GM13976 (cell line): Measurements from ENCODE around the gene TAPT1.

Source experiments
- DNase-seq: peaks from one replicate; pipeline ENCODE4 v3.0.0; 2012; ENCODE audit warnings: low spot score
- in situ Hi-C: fragments of 300-500 bp; cut with MboI; formaldehyde crosslinking; loops from one replicate; pipeline ENCODE4 v1.12.0; 2022; ENCODE audit warnings: low sequenced_read_pairs, mixed read lengths, inconsistent platforms; ENCODE audit not compliant: unreplicated experiment
- TF ChIP-seq, protein P1 (sequence below): IDR thresholded peaks from 2 replicates; pipeline ENCODE4 v1.5.1; 2012; ENCODE audit warnings: borderline replicate concordance, mild to moderate bottlenecking; ENCODE audit not compliant: insufficient read depth; ENCODE audit errors: extremely low read depth, missing control alignments, control extremely low read depth

The TAPT1 gene

DNA sequence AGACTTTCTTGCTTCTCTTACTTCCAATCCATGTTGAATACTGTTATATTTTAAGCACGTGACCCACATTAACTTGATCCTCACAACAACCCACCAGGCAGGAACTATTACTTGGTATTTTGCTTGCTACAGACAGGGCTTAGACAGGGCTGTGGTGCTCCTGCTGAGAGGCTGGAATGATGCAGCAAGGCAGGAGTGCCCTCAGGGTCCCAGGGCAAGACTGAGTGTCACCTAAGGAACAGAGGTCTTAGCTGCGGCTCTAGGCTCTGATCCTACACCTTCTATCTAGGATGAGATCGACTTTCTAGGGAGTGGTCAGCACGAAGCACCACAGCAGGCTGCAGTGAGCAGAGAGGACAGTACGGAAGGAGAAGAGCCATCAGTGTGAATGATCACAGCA, 20.0 kb downstream of the TAPT1 start:
- no peak for DNase-seq
- TF ChIP-seq, protein P1, sequence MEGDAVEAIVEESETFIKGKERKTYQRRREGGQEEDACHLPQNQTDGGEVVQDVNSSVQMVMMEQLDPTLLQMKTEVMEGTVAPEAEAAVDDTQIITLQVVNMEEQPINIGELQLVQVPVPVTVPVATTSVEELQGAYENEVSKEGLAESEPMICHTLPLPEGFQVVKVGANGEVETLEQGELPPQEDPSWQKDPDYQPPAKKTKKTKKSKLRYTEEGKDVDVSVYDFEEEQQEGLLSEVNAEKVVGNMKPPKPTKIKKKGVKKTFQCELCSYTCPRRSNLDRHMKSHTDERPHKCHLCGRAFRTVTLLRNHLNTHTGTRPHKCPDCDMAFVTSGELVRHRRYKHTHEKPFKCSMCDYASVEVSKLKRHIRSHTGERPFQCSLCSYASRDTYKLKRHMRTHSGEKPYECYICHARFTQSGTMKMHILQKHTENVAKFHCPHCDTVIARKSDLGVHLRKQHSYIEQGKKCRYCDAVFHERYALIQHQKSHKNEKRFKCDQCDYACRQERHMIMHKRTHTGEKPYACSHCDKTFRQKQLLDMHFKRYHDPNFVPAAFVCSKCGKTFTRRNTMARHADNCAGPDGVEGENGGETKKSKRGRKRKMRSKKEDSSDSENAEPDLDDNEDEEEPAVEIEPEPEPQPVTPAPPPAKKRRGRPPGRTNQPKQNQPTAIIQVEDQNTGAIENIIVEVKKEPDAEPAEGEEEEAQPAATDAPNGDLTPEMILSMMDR: no peak
- in situ Hi-C loops: no loop called here

DNA sequence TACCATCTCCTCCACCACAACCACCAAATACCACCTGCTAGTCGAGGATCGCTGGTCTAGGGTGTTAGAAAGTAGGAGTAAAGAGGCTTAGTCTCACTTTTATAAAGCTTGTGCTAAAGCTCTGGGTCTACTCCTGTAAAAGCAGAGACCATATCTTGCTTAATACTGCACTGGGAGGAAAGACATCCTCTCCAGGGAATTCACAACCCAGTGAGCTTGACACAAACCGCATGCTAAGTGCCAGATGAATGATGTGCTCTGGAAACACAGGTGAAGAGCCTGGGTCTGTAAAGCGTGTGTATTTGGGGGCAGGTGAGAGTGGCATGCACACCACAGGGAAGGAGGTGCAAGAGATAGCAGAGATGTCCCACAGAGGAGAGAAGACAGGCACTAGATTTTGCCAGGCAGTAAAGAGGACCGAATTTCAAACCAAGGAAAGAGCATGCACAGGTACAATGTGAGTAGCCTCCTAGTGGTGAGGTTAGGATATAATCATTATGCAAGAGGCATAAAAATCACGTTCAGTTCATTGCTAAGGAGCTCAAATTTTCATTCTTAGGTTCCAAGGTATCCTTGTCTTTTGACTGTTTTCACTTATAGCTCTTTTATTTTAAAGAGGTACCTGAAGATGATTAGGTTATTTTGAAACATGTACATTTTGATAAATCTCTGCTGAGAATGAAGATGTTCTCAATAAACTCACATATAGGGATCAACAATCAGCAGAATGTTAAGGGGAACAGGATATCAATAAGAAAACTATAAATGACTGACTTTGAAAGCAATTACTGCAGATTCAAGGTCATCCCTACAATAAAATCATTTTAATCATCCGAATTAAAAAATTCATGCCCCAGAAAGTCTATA, 20.7 kb downstream of the TAPT1 start:
- in situ Hi-C loops: no loop called here
- TF ChIP-seq, protein P1: peak; percentile 63
- peak; percentile 52 for DNase-seq

DNA sequence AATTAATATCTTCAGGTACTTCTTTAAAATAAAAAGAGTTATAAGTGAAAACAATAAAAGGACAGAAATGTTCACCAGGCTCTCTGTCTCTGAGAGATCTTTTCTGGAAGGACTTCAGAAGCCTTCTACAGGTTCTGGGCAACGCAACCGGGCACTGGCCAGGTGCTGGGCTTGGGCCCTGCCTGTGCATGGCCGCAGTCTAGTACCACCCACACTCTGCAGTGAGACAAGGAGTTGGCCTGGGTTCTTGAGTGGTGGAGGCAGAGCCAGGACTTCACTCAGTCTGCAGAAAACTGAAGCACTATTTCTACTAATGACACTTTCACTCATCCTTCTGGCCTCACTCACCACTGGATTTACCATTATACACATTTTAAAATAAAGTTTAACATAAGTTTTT, 21.8 kb downstream of the TAPT1 start:
- TF ChIP-seq, protein P1: no peak
- in situ Hi-C loops: no loop called here
- no peak for DNase-seq

DNA sequence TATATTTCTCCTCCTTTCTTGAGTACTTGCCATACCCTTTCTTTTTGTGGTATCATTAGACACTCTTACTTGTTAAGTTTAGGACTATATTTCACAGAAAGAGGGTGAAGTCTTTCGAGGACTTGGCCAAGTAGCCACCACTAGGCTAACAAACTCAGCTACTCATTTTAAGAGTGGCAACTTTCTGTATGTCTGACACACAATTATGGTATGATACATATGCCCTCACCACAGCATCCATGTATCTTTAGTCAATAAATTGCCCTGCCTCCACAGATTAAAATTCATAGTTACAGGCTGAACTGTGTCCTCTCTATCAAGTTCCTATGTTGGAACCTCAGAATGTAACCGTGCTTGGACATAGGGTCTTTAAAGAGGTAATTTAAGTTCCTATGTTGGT, 23.2 kb downstream of the TAPT1 start:
- in situ Hi-C loops: no loop called here
- TF ChIP-seq, protein P1: no peak
- no peak for DNase-seq

DNA sequence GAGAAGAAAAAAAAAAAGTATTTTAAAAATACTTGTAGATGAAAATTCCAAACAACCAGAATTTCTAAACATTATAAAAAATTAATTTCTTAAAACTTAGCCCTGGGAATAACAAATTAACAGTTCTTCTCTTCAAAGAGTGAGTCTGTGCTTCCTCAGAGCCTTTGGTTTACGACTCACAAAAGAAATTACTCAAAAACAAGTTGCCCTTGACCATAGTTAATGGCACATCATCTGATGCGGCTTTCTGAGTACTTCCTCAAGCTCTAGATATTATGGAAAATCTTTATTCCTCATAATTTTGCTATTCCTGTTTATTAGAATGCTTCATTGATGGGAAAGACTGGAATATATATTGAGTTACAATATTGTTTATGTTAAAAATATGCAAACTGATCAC, 23.7 kb downstream of the TAPT1 start:
- TF ChIP-seq, protein P1: no peak
- DNase-seq: no peak
- in situ Hi-C loops: no loop called here

DNA sequence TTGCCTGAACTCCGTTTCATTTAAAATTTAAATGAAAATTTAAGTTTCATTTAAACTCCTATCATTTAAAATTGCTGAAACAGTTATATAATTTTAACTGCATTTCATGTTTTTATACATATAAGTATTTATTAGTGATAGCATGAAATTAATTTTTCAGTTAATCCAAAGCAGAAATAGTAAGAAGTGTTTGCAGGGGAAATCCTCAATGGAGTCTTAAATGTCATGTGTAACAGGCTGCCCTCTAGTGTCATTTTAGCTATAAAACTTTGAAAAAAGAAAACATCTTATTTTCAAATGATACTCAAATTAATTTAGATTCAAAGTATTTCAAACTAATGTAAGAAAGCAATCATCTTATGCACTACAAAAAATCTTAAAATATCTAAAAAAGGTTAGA, 27.2 kb downstream of the TAPT1 start:
- in situ Hi-C loops: no loop called here
- DNase-seq: no peak
- TF ChIP-seq, protein P1: no peak
